HT1080 (cell line): ENCODE data around the gene CCDC71L. TPM values are rescaled to one million over a fixed set of nuclear protein-coding genes. Genes with fewer than 3 reads are reported as not detected.

Source experiments
- DNase-seq: peaks from one replicate; pipeline ENCODE4 v3.0.0-alpha.2; 2015; ENCODE audit warnings: low read depth
- total RNA-seq: library from RNA; depleted of rRNA; stranded (reverse); fragments of >200 nt; shearing (Covaris generic); gene quantifications from 2 replicates; pipeline ENCODE4 v1.2.3, GENCODE V29; 2014

The CCDC71L gene
- total RNA-seq, 1 experiment from 2014 or later = 21.8 TPM

GRCh38 chr7:106626376-106627164 lies 34.4 kb downstream of the CCDC71L start:
- DNase-seq = no peak

DNA sequence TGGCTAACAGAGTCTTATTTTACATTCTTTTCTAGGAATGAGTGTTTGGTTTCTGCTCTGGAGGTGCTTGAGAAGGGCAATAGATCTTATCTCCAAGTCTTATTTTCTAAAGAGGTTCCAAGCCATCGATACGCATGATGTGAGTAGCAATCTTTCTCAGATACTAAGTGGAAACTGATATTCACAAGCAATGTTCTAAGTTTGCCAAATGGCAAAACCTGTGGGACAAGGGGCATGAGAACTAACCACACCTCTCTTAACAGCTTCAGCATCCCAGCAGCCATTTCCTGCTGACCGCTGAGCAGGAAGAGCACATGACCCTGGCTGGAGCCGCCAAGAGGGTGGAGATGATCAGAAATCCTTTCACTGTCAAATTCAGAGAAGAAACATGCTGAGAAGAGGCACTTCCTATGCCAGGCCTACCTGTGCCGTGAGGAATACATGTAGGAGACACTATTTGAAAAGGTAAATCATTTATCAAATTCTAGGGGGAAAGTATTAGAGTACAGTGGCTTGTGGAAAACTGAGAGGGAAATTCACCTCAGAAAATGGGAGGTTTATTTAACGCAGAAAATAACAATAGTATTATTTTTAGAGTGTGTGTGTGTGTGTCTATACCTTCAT lies 35.2 kb downstream of the CCDC71L start:
- no peak for DNase-seq

DNA sequence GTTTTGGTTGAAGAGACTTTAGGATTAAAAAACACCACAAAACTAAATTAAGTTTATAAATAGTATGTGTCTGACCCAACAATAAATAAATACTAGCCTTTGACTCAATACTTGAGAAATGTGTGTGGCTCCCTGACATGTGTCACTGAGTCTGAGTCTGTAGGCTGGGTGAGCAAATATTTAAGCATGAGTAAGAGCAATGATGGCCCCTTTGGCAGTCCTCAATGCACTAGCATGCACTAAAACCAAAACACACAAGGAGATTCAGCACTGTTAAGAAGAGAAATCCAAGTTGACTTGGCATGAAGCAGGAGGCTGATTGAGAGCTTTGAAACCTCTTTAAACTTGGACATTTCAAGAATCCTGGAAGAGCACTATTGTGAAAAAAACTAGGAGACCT lies 37.1 kb downstream of the CCDC71L start:
- DNase-seq = peak; percentile 65

DNA sequence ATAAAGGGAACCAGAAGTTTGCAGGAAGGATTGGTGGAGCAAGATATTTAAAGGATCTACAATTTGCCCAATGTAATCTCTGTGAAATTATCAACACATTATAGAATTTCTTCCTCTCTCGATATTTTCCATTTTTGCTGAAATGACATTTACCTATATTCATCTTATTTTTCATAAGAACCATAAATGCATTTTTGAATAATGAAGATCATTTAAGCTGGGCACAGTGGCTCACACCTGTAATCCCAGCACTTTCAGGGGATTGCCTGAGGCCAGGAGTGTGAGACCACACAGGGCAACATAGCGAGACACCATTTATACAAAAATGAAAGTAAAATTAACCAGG lies 37.7 kb downstream of the CCDC71L start:
- no peak for DNase-seq

DNA sequence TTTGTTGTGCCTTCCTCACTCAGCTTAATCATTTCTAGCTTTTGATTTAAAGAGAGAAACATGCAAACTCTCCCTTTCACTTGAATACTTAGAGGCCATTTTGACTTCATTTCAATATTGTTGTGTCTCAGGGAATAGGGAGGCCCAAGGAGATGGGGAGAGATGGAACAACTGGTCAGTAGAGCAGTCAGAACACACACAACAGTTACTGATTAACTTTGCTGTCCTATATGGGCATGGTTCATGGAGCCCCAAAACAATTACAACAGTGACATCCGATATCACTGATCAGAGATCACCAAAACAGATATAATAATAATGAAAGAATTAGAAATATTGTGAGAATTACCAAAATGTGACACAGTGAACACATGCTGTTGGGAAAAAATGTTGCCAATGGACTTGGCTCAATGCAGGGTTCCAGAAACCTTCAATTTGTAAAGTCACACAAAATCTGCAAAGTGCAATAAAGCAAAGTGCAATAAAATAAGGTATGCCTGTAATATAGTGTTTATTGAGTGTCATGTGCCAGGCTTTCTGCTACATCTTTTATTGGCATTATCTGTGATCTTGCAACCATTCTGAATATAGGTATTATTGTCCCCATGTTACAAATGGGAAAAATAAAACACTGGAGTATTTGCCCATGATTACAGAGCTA lies 38.2 kb downstream of the CCDC71L start:
- no peak for DNase-seq

GRCh38 chr7:106621393-106622132 lies 39.4 kb downstream of the CCDC71L start:
- DNase-seq = no peak

- DNase-seq = no peak
Measured at GRCh38 chr7:106620676-106621075, 40.3 kb downstream of the CCDC71L start.

GRCh38 chr7:106620034-106620433 lies 40.9 kb downstream of the CCDC71L start:
- DNase-seq = no peak

DNA sequence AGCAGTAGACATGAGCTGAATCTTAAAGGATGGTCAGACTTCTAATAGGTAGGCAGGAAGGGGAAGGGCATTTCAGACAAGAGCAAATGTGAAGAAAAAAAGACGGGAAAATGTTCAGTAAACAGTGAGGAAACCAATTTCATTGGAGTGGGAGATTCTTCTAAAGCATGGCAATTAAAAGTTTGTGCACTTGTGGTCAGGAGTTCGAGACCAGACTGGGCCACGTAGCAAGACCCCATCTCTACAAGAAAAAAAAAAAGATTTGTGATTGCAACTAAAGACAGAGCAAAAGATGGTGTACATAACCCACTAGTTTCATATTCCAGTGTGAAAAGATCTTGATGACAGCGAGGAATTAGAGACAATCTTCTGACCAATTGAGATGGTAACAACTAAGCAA lies 41.7 kb downstream of the CCDC71L start:
- DNase-seq = no peak

DNA sequence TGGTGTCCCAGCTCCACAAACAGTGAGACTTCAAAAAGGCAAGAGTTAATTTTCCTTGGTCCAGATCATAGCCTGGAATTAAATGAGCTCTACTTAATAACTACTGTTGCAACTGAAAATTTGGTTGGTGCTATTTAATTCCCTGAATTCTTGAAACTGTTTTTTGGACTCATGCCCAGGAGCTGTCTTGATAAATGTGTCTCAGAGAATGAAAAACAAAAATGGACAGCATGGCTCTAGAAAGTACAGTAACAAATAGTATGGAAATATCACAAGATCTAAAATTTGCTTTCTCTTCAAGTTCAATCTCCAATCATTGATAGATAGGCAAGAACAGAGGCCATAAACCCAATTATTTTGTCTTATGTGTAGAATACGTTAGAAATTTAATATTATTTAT lies 42.5 kb downstream of the CCDC71L start:
- DNase-seq = no peak

GRCh38 chr7:106617860-106618259 lies 43.1 kb downstream of the CCDC71L start:
- no peak for DNase-seq

DNA sequence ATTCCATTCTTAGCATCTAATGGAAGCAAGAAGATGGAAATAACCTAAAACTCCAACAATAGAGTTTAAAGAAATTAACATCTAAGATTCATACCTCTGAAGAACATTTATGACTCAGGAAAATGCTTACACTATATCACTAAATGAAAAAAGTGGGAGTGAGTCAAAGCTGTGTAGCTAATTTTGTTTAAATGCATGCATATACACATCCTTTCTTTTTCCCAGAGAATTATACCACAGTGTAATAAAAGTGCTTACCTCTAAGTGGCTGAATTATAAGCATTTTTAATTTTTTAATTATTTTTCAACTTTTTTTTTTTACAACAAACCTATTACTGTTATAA lies 44.3 kb downstream of the CCDC71L start:
- no peak for DNase-seq

DNA sequence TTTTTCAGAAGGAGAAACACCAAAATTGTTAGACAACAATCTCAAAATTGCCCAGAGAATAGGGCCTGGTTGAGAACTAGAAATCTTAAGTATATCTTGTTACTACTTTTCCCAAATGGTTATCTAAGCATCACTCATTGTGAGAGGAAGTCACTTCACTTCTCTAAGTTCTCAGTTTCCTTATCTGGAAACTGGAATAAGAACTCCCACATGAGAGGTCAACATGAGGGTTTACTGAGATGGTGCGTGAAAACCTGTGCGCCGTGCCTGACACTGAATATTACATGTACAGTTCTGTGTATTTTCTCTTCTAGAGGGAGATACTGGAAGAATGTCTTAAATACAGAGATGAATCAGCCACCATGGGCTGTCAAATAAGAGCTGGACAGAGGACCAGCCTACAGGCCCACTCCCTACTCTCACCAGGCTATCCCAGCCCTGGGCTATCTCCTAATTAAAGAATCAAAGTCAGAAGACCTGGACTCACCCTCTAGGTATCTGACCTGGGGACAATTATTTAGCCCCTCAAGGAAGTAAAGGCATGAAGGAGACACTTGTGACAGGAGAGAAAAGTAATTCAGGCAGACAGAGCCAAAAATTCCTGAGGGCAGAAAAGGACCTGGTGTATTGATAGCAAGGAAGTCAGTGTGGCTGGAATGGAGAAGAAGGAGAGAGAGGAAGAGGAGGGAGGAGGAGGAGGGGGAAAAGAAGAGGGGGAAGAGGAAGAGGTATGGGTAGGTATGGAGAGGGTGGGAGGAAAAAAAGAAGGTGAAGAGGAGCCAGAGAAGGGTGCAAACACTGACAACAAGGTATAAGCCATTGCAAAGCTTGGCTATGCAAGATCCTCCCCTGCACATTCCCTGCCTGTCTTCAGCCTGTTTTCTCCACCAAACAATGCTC lies 44.9 kb downstream of the CCDC71L start:
- DNase-seq = no peak

DNA sequence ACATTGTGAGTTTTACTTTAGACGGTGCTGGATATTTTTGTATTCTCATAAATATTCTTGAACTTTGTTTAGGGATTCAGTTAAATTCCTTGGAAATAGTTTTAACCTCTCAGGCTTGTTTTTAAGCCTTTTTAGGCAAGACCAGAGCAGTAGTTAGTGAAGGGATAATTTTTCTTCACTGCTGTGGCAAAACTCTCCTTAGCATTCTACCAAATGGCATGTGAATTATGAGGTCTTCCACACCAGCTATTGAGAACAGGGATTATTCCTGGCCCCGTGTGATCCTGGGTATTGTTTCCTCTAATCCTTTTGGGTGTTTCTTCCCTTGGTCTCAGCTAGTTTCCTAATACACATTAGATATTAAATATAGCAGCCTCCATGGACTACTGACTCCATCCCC lies 46.2 kb downstream of the CCDC71L start:
- no peak for DNase-seq

DNA sequence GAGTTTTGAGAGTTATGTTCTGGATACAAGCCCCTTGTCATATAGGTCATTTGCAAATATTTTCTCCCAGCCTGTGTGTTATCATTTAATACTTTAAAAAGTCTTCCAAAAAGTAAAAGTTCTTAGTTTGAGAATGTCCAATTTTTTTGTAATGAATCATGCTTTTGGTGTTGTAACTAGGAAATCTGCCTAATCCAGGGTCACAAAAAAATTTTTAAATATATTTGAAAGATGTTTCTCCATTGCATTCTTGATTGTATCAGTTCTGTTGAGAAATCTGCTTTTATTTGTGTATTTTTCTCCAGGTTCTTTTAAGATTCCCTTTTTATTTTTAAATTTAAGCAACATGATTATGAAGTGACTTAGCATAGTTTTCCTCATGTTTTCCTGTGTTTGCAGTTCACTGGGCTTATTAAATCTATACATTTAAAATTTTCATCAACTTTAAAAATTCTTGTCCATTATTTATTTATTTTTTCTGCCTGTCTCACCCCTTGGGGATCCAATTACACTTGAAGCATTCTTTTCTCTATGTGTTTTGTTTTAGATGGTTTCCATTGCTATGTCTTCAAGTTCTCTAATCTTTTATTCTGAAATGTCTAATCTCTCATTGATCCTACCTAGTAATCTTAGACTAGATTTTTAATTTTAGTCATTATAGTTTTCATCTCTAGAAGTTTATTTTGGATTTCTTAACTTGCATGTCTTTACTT lies 47.0 kb downstream of the CCDC71L start:
- DNase-seq = no peak

DNA sequence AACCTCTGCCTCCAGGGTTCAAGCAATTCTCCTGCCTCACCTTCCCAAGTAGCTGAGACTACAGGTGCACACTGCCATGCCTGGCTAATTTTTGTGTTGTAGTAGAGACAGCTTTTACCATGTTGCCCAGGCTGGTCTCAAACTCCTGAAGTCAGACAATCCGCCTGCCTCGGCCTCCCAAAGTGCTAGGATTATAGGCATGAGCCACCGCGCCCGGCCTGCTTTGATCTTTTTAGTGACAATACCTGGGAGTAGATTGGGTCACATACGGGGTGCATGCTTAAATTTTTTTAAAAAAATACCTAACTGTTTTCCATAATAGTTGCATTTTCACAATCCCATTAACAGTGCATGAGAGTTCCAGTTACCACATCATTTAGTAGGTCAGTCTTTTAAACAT lies 47.7 kb downstream of the CCDC71L start:
- DNase-seq = no peak

DNA sequence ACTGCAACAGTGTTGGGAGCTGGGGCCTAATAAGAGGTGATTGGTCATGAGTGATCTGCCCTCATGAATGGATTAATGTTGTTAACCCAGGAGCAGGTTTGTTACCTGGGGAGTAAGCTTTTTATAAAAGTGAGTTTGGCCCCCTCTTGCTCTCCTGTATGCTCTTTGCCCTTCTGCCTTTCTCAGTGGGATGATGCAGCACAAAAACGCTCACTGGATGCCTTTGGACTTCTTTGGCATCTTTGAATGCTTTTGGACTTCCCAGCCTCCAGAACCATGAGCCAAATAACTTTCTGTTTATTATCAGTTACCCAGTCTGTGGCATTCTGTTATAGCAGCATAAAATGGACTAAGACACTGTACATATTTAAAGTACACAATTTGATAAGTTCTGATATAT lies 48.5 kb downstream of the CCDC71L start:
- DNase-seq = no peak

- DNase-seq = peak; percentile 11
Measured at GRCh38 chr7:106611911-106612310, 49.0 kb downstream of the CCDC71L start.

GRCh38 chr7:106610996-106611886 lies 49.7 kb downstream of the CCDC71L start:
- DNase-seq = no peak
